HG03460 (cell line): ENCODE data around the gene POFUT2.

Experiments
- ATAC-seq: cut with Tn5 transposase; IDR thresholded peaks from one replicate; pipeline ENCODE4 v1.9.1; 2021; ENCODE audit not compliant: unreplicated experiment

Gene POFUT2

DNA sequence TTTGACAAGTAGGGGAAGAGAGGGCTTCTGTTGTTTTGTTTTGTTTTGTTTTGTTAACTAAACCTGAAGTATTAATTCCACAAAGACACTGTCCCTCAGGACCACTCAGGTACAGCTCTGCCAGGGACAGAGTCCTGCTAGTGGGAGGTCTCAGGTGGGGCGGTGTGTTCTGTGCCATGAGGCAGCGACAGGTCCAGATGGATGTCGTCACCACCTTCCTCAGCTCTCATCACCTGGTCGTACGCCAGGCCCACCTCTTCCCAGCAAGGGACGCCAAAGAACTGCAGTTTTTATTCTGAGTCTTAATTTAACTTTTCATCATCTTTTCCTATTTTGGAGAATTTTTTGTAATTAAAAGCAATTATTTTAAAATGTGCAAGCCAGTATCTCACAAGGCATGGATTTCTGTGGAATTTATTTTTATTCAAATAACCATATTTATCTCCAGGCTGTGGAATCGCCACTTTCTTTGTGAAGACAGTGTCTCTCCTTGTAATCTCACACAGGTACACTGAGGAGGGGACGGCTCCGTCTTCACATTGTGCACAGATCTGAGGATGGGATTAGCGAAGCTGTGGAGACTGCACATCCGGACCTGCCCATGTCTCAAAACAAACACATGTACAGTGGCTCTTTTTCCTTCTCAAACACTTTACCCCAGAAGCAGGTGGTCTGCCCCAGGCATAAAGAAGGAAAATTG, 62.5 kb downstream of the POFUT2 start:
- no peak for ATAC-seq

DNA sequence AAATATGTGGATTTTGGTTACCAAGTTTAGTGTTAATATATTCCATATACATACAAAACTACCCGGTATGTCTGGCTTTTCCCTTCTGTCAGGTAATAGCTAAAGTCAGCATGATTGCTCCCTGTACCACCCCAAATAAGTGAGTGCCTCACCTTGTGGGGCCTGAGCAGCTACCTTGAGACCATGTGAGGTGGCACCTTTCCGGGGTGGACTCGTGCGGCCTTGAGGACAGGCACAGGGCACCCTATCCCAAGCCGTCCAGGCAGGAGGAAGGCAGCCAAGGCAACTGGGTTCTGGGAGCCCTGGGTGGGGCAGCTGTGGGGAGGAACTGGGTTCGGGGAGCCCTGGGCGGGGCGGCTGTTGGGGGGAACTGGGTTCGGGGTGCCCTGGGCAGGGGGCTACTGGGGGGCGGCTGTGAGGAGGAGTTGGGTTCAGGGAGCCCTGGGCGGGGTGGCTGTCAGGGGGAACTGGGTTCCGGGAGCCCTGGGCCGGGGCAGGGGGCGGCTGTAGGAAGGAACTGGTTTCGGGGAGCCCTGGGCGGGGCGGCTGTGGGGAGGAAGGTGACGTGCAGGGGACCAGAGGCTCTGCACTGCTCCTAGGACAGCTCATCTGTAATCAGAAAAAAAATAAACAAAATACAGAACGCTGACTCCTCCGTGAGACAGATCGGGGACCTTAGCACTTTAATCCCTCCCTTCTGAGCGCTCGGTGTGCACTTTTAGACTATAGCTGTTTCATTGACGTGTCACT, 63.3 kb downstream of the POFUT2 start:
- ATAC-seq = no peak

DNA sequence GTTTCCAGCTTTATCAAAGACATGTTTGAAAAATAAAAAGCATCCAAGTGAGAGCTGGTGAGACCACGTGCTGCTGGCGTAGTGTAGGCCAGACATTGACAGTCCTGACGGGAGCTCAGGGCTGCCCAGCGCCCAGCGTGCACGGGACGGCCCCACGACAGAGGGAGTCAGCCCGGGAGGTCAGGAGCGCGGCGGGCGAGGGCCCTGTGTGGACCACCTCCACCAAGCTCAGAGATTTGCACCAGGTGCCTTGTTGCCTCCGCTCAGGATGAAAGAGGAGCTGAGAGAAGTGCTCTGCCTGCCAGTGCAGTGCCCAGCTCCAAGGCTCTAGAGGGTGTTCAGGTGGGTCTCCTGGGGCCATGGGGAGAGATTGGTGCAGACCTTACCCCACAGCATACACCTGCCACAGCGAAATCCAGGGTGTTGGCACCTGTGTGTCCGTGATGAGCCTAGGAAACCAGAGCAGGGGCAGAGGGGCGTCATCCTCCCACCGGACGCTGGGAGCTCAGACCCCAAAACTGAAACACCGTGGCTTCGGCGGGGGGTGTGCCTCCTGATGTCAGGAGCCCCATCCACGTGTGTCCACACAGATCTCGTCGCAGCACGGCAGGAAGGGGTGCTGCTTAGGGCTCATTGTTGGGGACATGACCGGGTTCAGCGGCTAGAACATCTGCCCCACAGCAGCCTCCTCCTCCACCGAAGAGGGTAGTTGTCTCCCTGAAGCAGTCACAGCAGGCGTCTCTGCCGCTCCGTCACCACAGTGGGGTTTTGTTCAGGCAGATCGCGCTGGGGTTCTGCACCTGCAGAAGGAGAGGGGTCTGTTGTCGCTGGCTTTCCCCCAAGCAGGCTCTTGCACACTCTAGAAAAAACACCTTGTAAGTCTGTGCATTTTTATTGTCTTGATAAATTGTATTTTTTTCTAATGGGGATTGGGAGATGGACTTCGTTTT, 64.2 kb downstream of the POFUT2 start:
- ATAC-seq = no peak

DNA sequence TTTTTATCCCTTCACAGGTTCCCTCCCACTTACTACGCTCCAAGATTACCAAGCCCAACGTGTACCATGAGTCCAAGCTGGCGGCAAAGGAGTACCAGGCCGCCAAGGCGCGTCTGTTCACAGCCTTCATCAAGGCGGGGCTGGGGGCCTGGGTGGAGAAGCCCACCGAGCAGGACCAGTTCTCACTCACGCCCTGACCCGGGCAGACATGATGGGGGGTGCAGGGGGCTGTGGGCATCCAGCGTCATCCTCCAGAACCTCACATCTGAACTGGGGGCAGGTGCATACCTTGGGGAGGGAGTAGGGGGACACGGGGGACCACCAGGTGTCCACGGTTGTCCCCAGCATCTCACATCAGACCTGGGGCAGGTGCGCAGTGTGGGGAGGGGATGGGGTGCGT, 65.7 kb downstream of the POFUT2 start:
- ATAC-seq = no peak

DNA sequence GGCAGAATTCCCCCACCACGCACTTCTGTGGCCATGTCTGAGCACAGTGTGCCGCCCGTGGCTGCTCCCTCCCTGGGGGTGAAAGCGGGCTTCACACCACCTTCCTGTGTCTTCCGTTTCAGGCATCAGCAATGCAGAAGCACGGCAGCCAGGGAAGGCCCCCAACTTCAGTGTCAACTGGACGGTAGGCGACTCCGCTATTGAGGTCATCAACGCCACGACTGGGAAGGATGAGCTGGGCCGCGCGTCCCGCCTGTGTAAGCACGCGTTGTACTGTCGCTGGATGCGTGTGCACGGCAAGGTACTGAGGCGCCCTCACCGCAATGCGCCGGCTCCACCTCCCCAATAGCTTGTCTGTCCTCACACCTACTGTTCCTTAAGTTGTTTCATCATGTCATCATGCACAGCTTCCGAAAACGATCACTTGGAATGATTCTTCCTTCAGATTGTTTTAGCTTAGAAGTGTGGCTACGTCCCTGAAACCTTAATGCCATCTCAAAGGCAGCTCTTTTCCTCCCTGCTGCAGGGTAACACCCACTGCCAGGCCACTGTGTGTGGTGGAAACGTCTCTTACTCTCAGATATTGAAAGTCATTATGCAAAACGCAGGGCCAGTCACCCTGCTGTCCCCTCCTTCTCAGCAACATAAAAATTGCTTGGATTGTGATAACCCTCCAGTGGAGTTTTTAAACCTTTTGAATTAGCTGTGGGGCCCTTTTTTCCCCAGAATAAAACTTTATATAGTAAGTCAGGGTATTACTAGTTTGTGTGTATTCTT, 66.8 kb downstream of the POFUT2 start:
- ATAC-seq = no peak

DNA sequence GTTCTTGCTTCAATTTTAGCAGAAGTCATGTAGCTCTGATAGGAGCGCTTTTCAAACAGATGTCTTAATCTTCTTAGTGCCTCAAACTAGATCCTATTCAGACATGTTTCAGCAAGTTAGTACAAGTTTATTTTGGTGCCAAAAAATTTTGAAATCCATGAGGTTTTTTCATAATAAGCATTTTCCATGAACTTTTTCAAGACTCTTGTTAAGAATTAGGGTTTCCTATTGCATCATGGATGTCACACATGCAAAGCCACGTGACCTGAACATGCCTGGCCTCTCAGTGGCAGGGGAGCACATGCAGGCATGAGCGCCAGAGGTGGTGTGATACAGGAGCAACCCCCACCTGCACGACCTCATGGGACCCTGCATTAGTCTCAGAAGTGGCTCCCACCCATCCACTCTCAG, 67.6 kb downstream of the POFUT2 start:
- ATAC-seq = no peak

DNA sequence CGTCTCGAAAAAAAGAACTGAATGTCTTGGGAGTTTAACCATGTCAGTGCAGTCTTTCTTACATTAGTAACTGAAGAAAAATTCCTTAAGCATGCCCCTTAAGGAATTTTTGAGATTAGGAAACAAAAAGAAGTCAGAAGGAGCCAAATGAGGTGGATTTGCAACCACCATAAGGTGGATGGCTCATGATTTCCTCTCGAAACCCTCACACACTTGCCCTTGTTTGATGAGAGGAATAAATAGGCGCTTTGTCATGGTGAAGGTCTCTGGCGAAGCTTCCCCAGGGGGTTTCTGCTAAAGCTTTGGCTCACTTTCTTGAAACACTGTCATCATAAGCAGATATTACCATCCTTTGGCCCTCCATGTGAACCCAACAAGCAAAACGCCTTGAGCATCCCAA, 68.2 kb downstream of the POFUT2 start:
- no peak for ATAC-seq

DNA sequence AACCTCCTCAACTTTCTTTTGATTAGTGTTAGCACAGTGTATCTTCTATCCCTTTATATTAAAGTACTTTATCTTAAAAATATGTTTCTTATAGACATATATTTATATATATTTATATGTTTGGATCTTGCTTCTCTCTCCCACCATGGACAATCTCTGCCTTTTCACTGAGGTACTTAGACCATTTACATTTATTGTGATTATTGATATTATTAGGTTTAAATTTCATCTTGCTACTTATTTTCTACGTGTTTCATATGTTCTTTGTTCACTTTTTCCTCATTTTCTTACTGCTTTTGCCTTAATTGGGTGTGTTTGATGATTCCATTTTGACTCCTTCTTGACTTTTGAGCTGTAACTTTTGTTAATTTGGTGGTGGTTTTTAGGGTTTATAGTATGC, 70.7 kb downstream of the POFUT2 start:
- no peak for ATAC-seq

DNA sequence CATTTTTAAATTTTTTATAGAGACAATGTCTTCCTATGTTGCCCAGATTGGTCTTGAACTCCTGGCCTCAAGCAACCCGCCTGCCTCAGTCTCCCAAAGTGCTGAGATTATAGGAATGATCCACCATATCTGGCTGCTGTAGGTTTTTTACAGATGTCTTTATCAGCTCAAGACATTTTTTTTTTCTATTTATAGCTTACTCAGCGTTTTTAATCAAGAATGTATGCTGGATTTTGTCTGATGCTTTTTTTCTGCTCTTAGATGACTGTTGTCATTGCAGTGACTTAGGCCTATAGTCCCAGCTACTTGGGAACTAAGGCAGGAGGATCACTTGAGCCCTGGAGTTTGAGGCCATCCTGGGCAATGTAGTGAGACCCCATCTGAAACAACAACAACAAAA, 72.5 kb downstream of the POFUT2 start:
- no peak for ATAC-seq
